Endometrial microvascular endothelial cells (primary cell): ENCODE results near the gene TPI1. TPM values are rescaled to one million over a fixed set of nuclear protein-coding genes. Genes with fewer than 3 reads are reported as not detected.

Source experiments
- in situ Hi-C: cut with HindIII; loops from 2 replicates; pipeline ENCODE4 v1.10.0; 2017; ENCODE audit warnings: low sequenced_read_pairs, low pct_unique_long_range_greater_than_20kb; ENCODE audit errors: inconsistent ontology term
- total RNA-seq: library from RNA; depleted of rRNA; stranded (reverse); fragments of >200 nt; gene quantifications from one replicate; pipeline ENCODE4 v1.2.3, GENCODE V29; 2015; ENCODE audit errors: inconsistent ontology term

TPI1 gene
- total RNA-seq, 1 donor from 2014 or later, result 1,455 TPM

GRCh38 chr12:6827982-6828780, 39.1 kb upstream of the TPI1 start, which contains the start of gene P3H3:
Gene P3H3, plus strand, starts transcription at chr12:6828407. Its CDS starts 34 bp downstream, at chr12:6828441.
- in situ Hi-C loops, result no loop called here

- in situ Hi-C loops, result no loop called here
Observed at GRCh38 chr12:6828781-6829535, 38.4 kb upstream of the TPI1 start.

GRCh38 chr12:6829536-6830220, 37.7 kb upstream of the TPI1 start:
- in situ Hi-C loops, result no loop called here

GRCh38 chr12:6830286-6830890, 36.9 kb upstream of the TPI1 start:
- in situ Hi-C loops, result no loop called here

- in situ Hi-C loops, result no loop called here
Observed at GRCh38 chr12:6830999-6831398, 36.3 kb upstream of the TPI1 start.

GRCh38 chr12:6831450-6831995, 35.8 kb upstream of the TPI1 start:
- in situ Hi-C loops, result no loop called here

- in situ Hi-C loops, result no loop called here
Observed at GRCh38 chr12:6832125-6832524, 35.2 kb upstream of the TPI1 start.

- in situ Hi-C loops, result no loop called here
Observed at GRCh38 chr12:6833189-6833890, 34.0 kb upstream of the TPI1 start.

- in situ Hi-C loops, result no loop called here
Observed at GRCh38 chr12:6834254-6834653, 33.1 kb upstream of the TPI1 start.

GRCh38 chr12:6834873-6835272, 32.5 kb upstream of the TPI1 start:
- in situ Hi-C loops, result no loop called here

- in situ Hi-C loops, result no loop called here
Observed at GRCh38 chr12:6836851-6837250, 30.5 kb upstream of the TPI1 start.

- in situ Hi-C loops, result no loop called here
Observed at GRCh38 chr12:6837370-6838060, 29.8 kb upstream of the TPI1 start.

- in situ Hi-C loops, result no loop called here
Observed at GRCh38 chr12:6838854-6839253, 28.5 kb upstream of the TPI1 start.

GRCh38 chr12:6839482-6840201, 27.7 kb upstream of the TPI1 start:
- in situ Hi-C loops, result no loop called here

GRCh38 chr12:6840330-6840729, 27.0 kb upstream of the TPI1 start:
- in situ Hi-C loops, result no loop called here

- in situ Hi-C loops, result no loop called here
Observed at GRCh38 chr12:6840761-6841515, 26.4 kb upstream of the TPI1 start, which contains the start of gene GNB3. Gene GNB3, plus strand, starts transcription at chr12:6840925. Its CDS starts 363 bp downstream, at chr12:6841288.
